ENCODE measurements around the gene S100A7. TPM values are rescaled to one million over a fixed set of nuclear protein-coding genes. Genes with fewer than 3 reads are reported as not detected.
A peak's percentile ranks its signal among the peaks of the same experiment; 100 is the strongest.
"Not testable (repeated sequence)": the region's sequence is repeated elsewhere in the genome, so short reads cannot be mapped to it uniquely, and the experiment has no call there.

Gene S100A7
- polyA plus RNA-seq, 3 donors, result not detected

DNA sequence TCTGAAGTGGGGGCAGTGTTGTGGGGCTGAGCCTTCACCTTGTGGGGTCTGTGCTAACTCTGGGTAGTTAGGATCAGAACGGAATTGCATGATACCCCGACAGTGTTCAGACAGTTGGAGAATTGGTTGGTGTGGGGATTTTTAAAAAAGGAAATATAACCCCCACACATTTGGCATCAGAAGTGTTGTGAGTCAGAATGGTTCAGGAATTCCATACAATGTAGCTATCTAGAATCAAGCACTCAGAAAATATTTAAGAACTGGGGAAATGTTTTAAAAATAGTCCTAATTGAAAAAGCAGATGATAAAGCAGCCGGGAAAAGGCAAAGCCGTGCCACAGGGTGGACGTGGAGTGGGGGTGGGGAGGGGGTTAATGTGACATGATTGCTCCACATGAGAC is 6.5 kb upstream of the S100A7 start:
- Histone ChIP-seq H3K79me2 (ENCODE audit: insufficient read depth, low read length) (no peaks in the 10 kb centered on the region), H3K9me3 (replicated peaks in 1 of 2; ENCODE audit: control insufficient read depth in 1 of 2, insufficient read depth in 1 of 2, low read length in 2 of 2) (peaks cover 9 to 12% of the 10 kb centered on the region in 2 donors), H3K4me3 (replicated peaks in 1 of 3; ENCODE audit: low read depth in 2 of 3, low read length in 3 of 3) (no peak overlapping the region), H3K4me1 (ENCODE audit: control insufficient read depth in 1 of 2, insufficient read depth in 2 of 2, low read length in 2 of 2) (peaks cover 0 to 9% of the 10 kb centered on the region in 2 donors), H3K36me3 (replicated peaks in 1 of 2; ENCODE audit: control insufficient read depth in 1 of 2, insufficient read depth in 2 of 2, low read length in 2 of 2) (no peaks in the 10 kb centered on the region), H3K27me3 (ENCODE audit: control insufficient read depth in 2 of 2, insufficient read depth in 2 of 2, low read length in 2 of 2) (peaks cover 0 to 2% of the 10 kb centered on the region in 2 donors), H3K27ac (ENCODE audit: low read depth in 1 of 2, low read length in 2 of 2) (no peak overlapping the region), H4K20me1 (ENCODE audit: insufficient read depth, low read length) (no peaks in the 10 kb centered on the region), H2AFZ (ENCODE audit: insufficient read depth, low read depth, low read length, poor library complexity, severe bottlenecking) (no peak overlapping the region), H3K9ac (ENCODE audit: insufficient read depth, low read length, poor library complexity, severe bottlenecking) (no peak overlapping the region), H3K4me2 (replicated peaks; ENCODE audit: extremely low read depth, low read length, poor library complexity, severe bottlenecking) (no peak overlapping the region)
- 78% methylated on average over 3 of the region's 5 CpGs for WGBS (ENCODE audit: insufficient coverage)
- intact Hi-C loops (cut with micrococcal nuclease), result no loop called here
- DNase-seq, result no peak
- H3K4me3 Mint-ChIP-seq, result no peak overlapping the region
- H3K9me3 Mint-ChIP-seq, result peaks cover 5 to 19% (median 11%) of the 10 kb centered on the region in 7 donors
- H3K4me1 Mint-ChIP-seq, result peaks cover 10% of the 10 kb centered on the region
- H3K36me3 Mint-ChIP-seq, result no peaks in the 10 kb centered on the region
- H3K27me3 Mint-ChIP-seq (ENCODE audit: low read depth in 3 of 3), result peaks cover 9 to 20% (median 10%) of the 10 kb centered on the region in 3 donors
- TF ChIP-seq, protein P1, sequence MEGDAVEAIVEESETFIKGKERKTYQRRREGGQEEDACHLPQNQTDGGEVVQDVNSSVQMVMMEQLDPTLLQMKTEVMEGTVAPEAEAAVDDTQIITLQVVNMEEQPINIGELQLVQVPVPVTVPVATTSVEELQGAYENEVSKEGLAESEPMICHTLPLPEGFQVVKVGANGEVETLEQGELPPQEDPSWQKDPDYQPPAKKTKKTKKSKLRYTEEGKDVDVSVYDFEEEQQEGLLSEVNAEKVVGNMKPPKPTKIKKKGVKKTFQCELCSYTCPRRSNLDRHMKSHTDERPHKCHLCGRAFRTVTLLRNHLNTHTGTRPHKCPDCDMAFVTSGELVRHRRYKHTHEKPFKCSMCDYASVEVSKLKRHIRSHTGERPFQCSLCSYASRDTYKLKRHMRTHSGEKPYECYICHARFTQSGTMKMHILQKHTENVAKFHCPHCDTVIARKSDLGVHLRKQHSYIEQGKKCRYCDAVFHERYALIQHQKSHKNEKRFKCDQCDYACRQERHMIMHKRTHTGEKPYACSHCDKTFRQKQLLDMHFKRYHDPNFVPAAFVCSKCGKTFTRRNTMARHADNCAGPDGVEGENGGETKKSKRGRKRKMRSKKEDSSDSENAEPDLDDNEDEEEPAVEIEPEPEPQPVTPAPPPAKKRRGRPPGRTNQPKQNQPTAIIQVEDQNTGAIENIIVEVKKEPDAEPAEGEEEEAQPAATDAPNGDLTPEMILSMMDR (IDR thresholded peaks at IDR 0.05), result no peak
- H3K27ac Mint-ChIP-seq, result peak overlapping the region in 1 of 7 donors; percentile 60

GRCh38 chr1:153465811-153466636 is 5.6 kb upstream of the S100A7 start:
- H3K4me2 ChIP-seq (replicated peaks; ENCODE audit: extremely low read depth, low read length, poor library complexity, severe bottlenecking), result no peak overlapping the region
- Mint-ChIP-seq H3K9me3 (peaks cover 0 to 10% (median 5%) of the 10 kb centered on the region in 7 donors), H3K27me3 (ENCODE audit: low read depth in 3 of 3) (peaks cover 9 to 23% (median 13%) of the 10 kb centered on the region in 3 donors), H3K4me1 (peaks cover 10% of the 10 kb centered on the region), H3K4me3 (peak overlapping the region in 1 of 2 donors; percentile 37), H3K36me3 (no peaks in the 10 kb centered on the region), H3K27ac (no peak overlapping the region)
- H3K9me3 ChIP-seq (replicated peaks in 1 of 2; ENCODE audit: control insufficient read depth in 1 of 2, insufficient read depth in 1 of 2, low read length in 2 of 2), result peaks cover under 1 to 3% of the 10 kb centered on the region in 2 donors
- H3K4me3 ChIP-seq (replicated peaks in 1 of 3; ENCODE audit: low read depth in 2 of 3, low read length in 3 of 3), result no peak overlapping the region
- H4K20me1 ChIP-seq (ENCODE audit: insufficient read depth, low read length), result no peaks in the 10 kb centered on the region
- TF ChIP-seq, protein P1 (IDR thresholded peaks at IDR 0.05), result peak; percentile 88
- no peak overlapping the region for H3K27ac ChIP-seq (ENCODE audit: low read depth in 1 of 2, low read length in 2 of 2)
- no peaks in the 10 kb centered on the region for H3K79me2 ChIP-seq (ENCODE audit: insufficient read depth, low read length)
- WGBS (ENCODE audit: insufficient coverage), result 12% methylated on average over 15 of the region's 23 CpGs
- intact Hi-C loops (cut with micrococcal nuclease), result no loop called here
- peaks cover 0 to 9% of the 10 kb centered on the region in 2 donors for H3K4me1 ChIP-seq (ENCODE audit: control insufficient read depth in 1 of 2, insufficient read depth in 2 of 2, low read length in 2 of 2)
- peak; percentile 34 to 53 (median 40) for DNase-seq
- H3K9ac ChIP-seq (ENCODE audit: insufficient read depth, low read length, poor library complexity, severe bottlenecking), result no peak overlapping the region
- H3K27me3 ChIP-seq (ENCODE audit: control insufficient read depth in 2 of 2, insufficient read depth in 2 of 2, low read length in 2 of 2), result peaks cover 0 to 2% of the 10 kb centered on the region in 2 donors
- no peak overlapping the region for H2AFZ ChIP-seq (ENCODE audit: insufficient read depth, low read depth, low read length, poor library complexity, severe bottlenecking)
- no peaks in the 10 kb centered on the region for H3K36me3 ChIP-seq (replicated peaks in 1 of 2; ENCODE audit: control insufficient read depth in 1 of 2, insufficient read depth in 2 of 2, low read length in 2 of 2)

DNA sequence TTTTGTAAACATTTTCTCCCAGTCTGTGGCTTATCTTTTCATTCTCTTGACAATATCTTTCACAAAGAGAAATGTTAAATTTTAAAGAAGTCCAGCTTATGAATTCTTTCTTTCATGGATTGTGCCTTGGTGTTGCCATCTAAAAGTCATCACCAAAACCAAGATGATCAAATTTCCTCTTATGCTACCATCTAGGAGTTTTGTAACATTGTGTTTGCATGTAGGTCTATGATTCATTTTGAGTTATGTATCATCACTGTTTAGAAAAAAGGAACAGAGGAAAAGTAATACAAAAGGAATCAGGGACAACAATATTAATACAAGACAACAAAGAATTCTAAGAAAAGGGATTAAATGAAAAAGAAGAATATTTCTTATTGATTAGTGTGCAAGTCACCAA is 2.3 kb upstream of the S100A7 start:
- H3K4me3 ChIP-seq (replicated peaks in 1 of 3; ENCODE audit: low read depth in 2 of 3, low read length in 3 of 3); H3K36me3 ChIP-seq (replicated peaks in 1 of 2; ENCODE audit: control insufficient read depth in 1 of 2, insufficient read depth in 2 of 2, low read length in 2 of 2); H3K4me1 Mint-ChIP-seq; H3K9me3 Mint-ChIP-seq; H2AFZ ChIP-seq (ENCODE audit: insufficient read depth, low read depth, low read length, poor library complexity, severe bottlenecking); H3K27ac Mint-ChIP-seq; intact Hi-C loops (cut with micrococcal nuclease); H3K9ac ChIP-seq (ENCODE audit: insufficient read depth, low read length, poor library complexity, severe bottlenecking); H3K4me1 ChIP-seq (ENCODE audit: control insufficient read depth in 1 of 2, insufficient read depth in 2 of 2, low read length in 2 of 2); H3K9me3 ChIP-seq (replicated peaks in 1 of 2; ENCODE audit: control insufficient read depth in 1 of 2, insufficient read depth in 1 of 2, low read length in 2 of 2); H3K79me2 ChIP-seq (ENCODE audit: insufficient read depth, low read length); H4K20me1 ChIP-seq (ENCODE audit: insufficient read depth, low read length); H3K36me3 Mint-ChIP-seq; H3K27me3 ChIP-seq (ENCODE audit: control insufficient read depth in 2 of 2, insufficient read depth in 2 of 2, low read length in 2 of 2); H3K27ac ChIP-seq (ENCODE audit: low read depth in 1 of 2, low read length in 2 of 2); H3K4me3 Mint-ChIP-seq; H3K4me2 ChIP-seq (replicated peaks; ENCODE audit: extremely low read depth, low read length, poor library complexity, severe bottlenecking): not testable (repeated sequence)
- DNase-seq, result peak in 2 of 3 donors; percentile 14 to 25
- peaks cover 10 to 24% (median 12%) of the 10 kb centered on the region in 3 donors for H3K27me3 Mint-ChIP-seq (ENCODE audit: low read depth in 3 of 3)

Measured in CD14-positive monocyte (primary cell).